Measurements from ENCODE around the gene CXXC5.

The CXXC5 gene

GRCh38 chr5:139641116-139642080, 6.8 kb upstream of the CXXC5 start:
- Mint-ChIP-seq H3K4me1 (peaks cover 96% of the 10 kb centered on the region), H3K9me3 (no peaks in the 10 kb centered on the region), H3K36me3 (ENCODE audit: low read depth) (no peaks in the 10 kb centered on the region), H3K27me3 (ENCODE audit: low read depth, poor library complexity) (peaks cover 9% of the 10 kb centered on the region), H3K4me3 (peak overlapping the region; percentile 52), H3K27ac (peak overlapping the region; percentile 79)
- TF ChIP-seq, protein P1, sequence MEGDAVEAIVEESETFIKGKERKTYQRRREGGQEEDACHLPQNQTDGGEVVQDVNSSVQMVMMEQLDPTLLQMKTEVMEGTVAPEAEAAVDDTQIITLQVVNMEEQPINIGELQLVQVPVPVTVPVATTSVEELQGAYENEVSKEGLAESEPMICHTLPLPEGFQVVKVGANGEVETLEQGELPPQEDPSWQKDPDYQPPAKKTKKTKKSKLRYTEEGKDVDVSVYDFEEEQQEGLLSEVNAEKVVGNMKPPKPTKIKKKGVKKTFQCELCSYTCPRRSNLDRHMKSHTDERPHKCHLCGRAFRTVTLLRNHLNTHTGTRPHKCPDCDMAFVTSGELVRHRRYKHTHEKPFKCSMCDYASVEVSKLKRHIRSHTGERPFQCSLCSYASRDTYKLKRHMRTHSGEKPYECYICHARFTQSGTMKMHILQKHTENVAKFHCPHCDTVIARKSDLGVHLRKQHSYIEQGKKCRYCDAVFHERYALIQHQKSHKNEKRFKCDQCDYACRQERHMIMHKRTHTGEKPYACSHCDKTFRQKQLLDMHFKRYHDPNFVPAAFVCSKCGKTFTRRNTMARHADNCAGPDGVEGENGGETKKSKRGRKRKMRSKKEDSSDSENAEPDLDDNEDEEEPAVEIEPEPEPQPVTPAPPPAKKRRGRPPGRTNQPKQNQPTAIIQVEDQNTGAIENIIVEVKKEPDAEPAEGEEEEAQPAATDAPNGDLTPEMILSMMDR (IDR thresholded peaks at IDR 0.05): no peak
- DNase-seq: no peak

GRCh38 chr5:139642213-139642612, 5.9 kb upstream of the CXXC5 start:
- Mint-ChIP-seq H3K4me1 (peaks cover 96% of the 10 kb centered on the region), H3K9me3 (no peaks in the 10 kb centered on the region), H3K27me3 (ENCODE audit: low read depth, poor library complexity) (peaks cover 12% of the 10 kb centered on the region), H3K27ac (no peak overlapping the region), H3K36me3 (ENCODE audit: low read depth) (no peaks in the 10 kb centered on the region), H3K4me3 (peak overlapping the region; percentile 52)
- DNase-seq: no peak
- TF ChIP-seq, protein P1 (IDR thresholded peaks at IDR 0.05): no peak

DNA sequence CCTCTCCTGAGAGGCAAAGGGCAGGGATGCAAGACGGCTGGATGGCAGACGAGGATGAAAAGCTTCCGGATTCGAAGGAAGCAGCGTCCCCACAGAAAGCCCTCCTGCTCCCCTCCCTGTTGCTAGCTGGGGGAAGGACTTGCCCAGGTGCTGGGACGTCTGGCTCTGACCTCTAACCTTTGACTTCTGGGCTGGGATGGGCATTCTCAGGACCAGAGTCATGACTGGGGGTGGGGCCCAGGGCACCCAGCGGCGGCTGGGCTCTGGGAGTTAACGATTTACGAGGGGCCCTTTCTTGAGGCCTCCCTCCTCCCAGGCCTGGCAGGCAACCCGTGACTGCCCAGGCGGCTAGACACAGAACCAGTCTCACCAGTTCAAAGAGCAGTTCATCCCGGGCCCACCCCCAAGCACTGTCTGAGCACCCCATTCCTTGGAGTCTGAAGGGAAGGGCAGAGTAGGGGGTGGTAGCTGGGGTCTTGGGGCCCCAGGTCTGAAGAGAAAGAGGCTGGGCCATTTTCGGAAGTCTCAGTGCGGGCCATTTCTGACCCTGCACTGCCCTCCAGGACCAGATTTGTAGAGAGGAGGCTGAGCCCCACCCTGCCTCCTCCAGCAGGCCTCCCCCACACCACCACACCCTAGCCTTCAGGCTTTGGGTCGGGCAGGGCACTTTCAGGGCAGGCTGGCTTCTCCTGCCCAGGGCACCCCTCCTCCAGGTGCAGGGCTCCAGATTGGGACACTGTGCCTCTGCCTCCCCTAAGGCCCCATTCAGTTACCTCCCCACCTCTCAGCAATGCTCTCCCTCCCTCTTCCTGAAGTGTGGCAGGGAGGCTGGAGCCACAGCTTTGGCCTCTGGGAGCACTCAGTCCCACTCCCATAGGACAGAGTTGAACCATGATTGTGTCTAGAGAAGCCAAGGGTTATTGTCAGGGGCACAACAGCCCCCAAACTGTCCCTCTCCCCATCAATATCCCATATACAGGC, 5.0 kb upstream of the CXXC5 start:
- H3K27me3 Mint-ChIP-seq (ENCODE audit: low read depth, poor library complexity): peaks cover 12% of the 10 kb centered on the region
- H3K9me3 Mint-ChIP-seq: no peaks in the 10 kb centered on the region
- DNase-seq: peak; percentile 51
- peak overlapping the region; percentile 90 for H3K27ac Mint-ChIP-seq
- no peaks in the 10 kb centered on the region for H3K36me3 Mint-ChIP-seq (ENCODE audit: low read depth)
- TF ChIP-seq, protein P1 (IDR thresholded peaks at IDR 0.05): no peak
- H3K4me1 Mint-ChIP-seq: peaks cover 95% of the 10 kb centered on the region
- H3K4me3 Mint-ChIP-seq: peak overlapping the region; percentile 63

GRCh38 chr5:139644001-139644456, 4.1 kb upstream of the CXXC5 start:
- Mint-ChIP-seq H3K4me3 (peak overlapping the region; percentile 63), H3K27me3 (ENCODE audit: low read depth, poor library complexity) (peaks cover 12% of the 10 kb centered on the region), H3K36me3 (ENCODE audit: low read depth) (no peaks in the 10 kb centered on the region), H3K27ac (peak overlapping the region; percentile 90), H3K4me1 (peaks cover 87% of the 10 kb centered on the region), H3K9me3 (no peaks in the 10 kb centered on the region)
- TF ChIP-seq, protein P1 (IDR thresholded peaks at IDR 0.05): no peak
- DNase-seq: no peak

GRCh38 chr5:139644646-139645429, 3.3 kb upstream of the CXXC5 start:
- Mint-ChIP-seq H3K9me3 (no peaks in the 10 kb centered on the region), H3K36me3 (ENCODE audit: low read depth) (no peaks in the 10 kb centered on the region), H3K27me3 (ENCODE audit: low read depth, poor library complexity) (peaks cover 12% of the 10 kb centered on the region), H3K4me1 (peaks cover 79% of the 10 kb centered on the region), H3K27ac (peak overlapping the region; percentile 59), H3K4me3 (no peak overlapping the region)
- no peak for DNase-seq
- TF ChIP-seq, protein P1 (IDR thresholded peaks at IDR 0.05): no peak
